Measurements from ENCODE around the gene ZNF414.

GRCh38 chr19:8466018-8466417, 47.9 kb downstream of the ZNF414 start:
- TF ChIP-seq PATZ1 (CRISPR knock-in tag; IDR thresholded peaks at IDR 0.05; ENCODE audit: borderline replicate concordance): no peak
- TF ChIP-seq SREBF1 (IDR thresholded peaks at IDR 0.05; ENCODE audit: borderline replicate concordance, low read depth, low read length): no peak
- TF ChIP-seq MAFG (tag; conservative IDR thresholded peaks at IDR 0.05): no peak
- TF ChIP-seq, protein P1, sequence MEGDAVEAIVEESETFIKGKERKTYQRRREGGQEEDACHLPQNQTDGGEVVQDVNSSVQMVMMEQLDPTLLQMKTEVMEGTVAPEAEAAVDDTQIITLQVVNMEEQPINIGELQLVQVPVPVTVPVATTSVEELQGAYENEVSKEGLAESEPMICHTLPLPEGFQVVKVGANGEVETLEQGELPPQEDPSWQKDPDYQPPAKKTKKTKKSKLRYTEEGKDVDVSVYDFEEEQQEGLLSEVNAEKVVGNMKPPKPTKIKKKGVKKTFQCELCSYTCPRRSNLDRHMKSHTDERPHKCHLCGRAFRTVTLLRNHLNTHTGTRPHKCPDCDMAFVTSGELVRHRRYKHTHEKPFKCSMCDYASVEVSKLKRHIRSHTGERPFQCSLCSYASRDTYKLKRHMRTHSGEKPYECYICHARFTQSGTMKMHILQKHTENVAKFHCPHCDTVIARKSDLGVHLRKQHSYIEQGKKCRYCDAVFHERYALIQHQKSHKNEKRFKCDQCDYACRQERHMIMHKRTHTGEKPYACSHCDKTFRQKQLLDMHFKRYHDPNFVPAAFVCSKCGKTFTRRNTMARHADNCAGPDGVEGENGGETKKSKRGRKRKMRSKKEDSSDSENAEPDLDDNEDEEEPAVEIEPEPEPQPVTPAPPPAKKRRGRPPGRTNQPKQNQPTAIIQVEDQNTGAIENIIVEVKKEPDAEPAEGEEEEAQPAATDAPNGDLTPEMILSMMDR (IDR thresholded peaks at IDR 0.05 in 2 of 3, conservative IDR thresholded peaks at IDR 0.05 in 1 of 3; ENCODE audit: insufficient read depth in 2 of 3, low read depth in 1 of 3, low read length in 3 of 3): no peak
- no peak for TF ChIP-seq ZNF3 (CRISPR knock-in tag; IDR thresholded peaks at IDR 0.05)
- TF ChIP-seq ESRRA (IDR thresholded peaks at IDR 0.05; ENCODE audit: borderline replicate concordance, low read depth): no peak
- TF ChIP-seq FOXM1 (IDR thresholded peaks at IDR 0.05; ENCODE audit: low read depth): no peak
- no peak for TF ChIP-seq FOXM1 (CRISPR knock-in tag; IDR thresholded peaks at IDR 0.05; ENCODE audit: low read depth)
- TF ChIP-seq ZFP91 (CRISPR knock-in tag; IDR thresholded peaks at IDR 0.05): no peak
- TF ChIP-seq POLR2AphosphoS5 (IDR thresholded peaks at IDR 0.05; ENCODE audit: control insufficient read depth, insufficient read depth, low read depth, low read length): no peak

All from K562 (cell line).